Vagina (tissue), 2 donors: ENCODE measurements around the gene ELAVL2. TPM values are rescaled to one million over a fixed set of nuclear protein-coding genes. Genes with fewer than 3 reads are reported as not detected.

Source experiments
- DNase-seq, 2 donors: peaks; one replicate each; pipeline ENCODE4 v3.0.0-alpha.2; 2017; ENCODE audit errors: extremely low spot score in 2 of 2
- H3K27ac ChIP-seq: fragments of 200-600 bp; sonication (generic); one replicate; pipeline ENCODE4 v1.5.1; 2019
- H3K27me3 ChIP-seq: fragments of 200-600 bp; sonication (generic); one replicate; pipeline ENCODE4 v1.5.1; 2019
- H3K36me3 ChIP-seq, 2 donors: fragments of 200-600 bp; sonication (generic); one replicate each; pipeline ENCODE4 v1.5.1; 2017 to 2019
- H3K4me1 ChIP-seq: fragments of 200-600 bp; sonication (generic); one replicate; pipeline ENCODE4 v1.5.1; 2019
- H3K4me3 ChIP-seq, 2 donors: fragments of 200-600 bp; sonication (generic); 1 replicate in 1 of 2; 2 replicates in 1 of 2; pipeline ENCODE4 v1.5.1; 2016 to 2019
- H3K9me3 ChIP-seq: fragments of 200-600 bp; sonication (generic); one replicate; pipeline ENCODE4 v1.5.1; 2019
- CTCF ChIP-seq, 3 experiments: fragments of 450-650 bp in 2 of 3; fragments of 200-600 bp in 1 of 3; sonication (generic) in 1 of 3; IDR thresholded peaks; one replicate each; pipeline ENCODE4 v1.5.1; 2017 to 2019; ENCODE audit warnings: antibody characterized with exemption in 3 of 3, mild to moderate bottlenecking in 2 of 3, moderate library complexity in 2 of 3
- POLR2A ChIP-seq, 2 donors: fragments of 450-650 bp; IDR thresholded peaks; one replicate each; pipeline ENCODE4 v1.6.1; 2017; ENCODE audit warnings: antibody characterized with exemption in 2 of 2, mild to moderate bottlenecking in 2 of 2, moderate library complexity in 2 of 2
- POLR2AphosphoS5 ChIP-seq, 2 donors: sonication (generic); formaldehyde crosslinking; IDR thresholded peaks; one replicate each; pipeline ENCODE4 v1.9.0; 2017; ENCODE audit warnings: antibody characterized with exemption in 2 of 2, mild to moderate bottlenecking in 2 of 2, low read depth in 1 of 2; ENCODE audit not compliant: insufficient read depth in 1 of 2
- intact Hi-C: fragments of 100-400 bp; cut with DNase I; formaldehyde crosslinking; loops from one replicate; pipeline ENCODE4 v1.15.1; 2023
- total RNA-seq: library from RNA; depleted of rRNA; stranded (reverse); fragments of >200 nt; gene quantifications from one replicate; pipeline ENCODE4 v1.2.3, GENCODE V29; 2016

ELAVL2 gene
- total RNA-seq, 1 donor from 2014 or later: 2.2 TPM

- DNase-seq: no peak
- Histone ChIP-seq H3K4me3 (peak overlapping the region; percentile 28 to 36), H3K9me3 (no peaks in the 10 kb centered on the region), H3K36me3 (no peaks in the 10 kb centered on the region), H3K27me3 (peaks cover 13% of the 10 kb centered on the region), H3K27ac (no peak overlapping the region), H3K4me1 (peaks cover 30% of the 10 kb centered on the region)
- intact Hi-C loops: no loop called here
- TF ChIP-seq POLR2A (IDR thresholded peaks at IDR 0.05) (no peak), CTCF (IDR thresholded peaks at IDR 0.05) (no peak), POLR2AphosphoS5 (IDR thresholded peaks at IDR 0.05; ENCODE audit: insufficient read depth in 1 of 2, low read depth in 1 of 2) (no peak)
These were observed 1.8 kb downstream of the ELAVL2 start for GRCh38 chr9:23823986-23824829.

GRCh38 chr9:23823269-23823668 lies 2.8 kb downstream of the ELAVL2 start:
- H3K27ac ChIP-seq: no peak overlapping the region
- no peaks in the 10 kb centered on the region for H3K36me3 ChIP-seq
- TF ChIP-seq POLR2A (IDR thresholded peaks at IDR 0.05) (no peak), POLR2AphosphoS5 (IDR thresholded peaks at IDR 0.05; ENCODE audit: insufficient read depth in 1 of 2, low read depth in 1 of 2) (no peak), CTCF (IDR thresholded peaks at IDR 0.05) (no peak)
- H3K4me1 ChIP-seq: peaks cover 30% of the 10 kb centered on the region
- H3K27me3 ChIP-seq: peaks cover 13% of the 10 kb centered on the region
- H3K4me3 ChIP-seq: no peak overlapping the region
- intact Hi-C loops: no loop called here
- no peaks in the 10 kb centered on the region for H3K9me3 ChIP-seq
- DNase-seq: no peak

- no peaks in the 10 kb centered on the region for H3K9me3 ChIP-seq
- H3K27ac ChIP-seq: no peak overlapping the region
- H3K4me3 ChIP-seq: peak overlapping the region in 1 of 2 donors; percentile 39
- TF ChIP-seq POLR2A (IDR thresholded peaks at IDR 0.05): no peak
- no peak for TF ChIP-seq CTCF (IDR thresholded peaks at IDR 0.05)
- TF ChIP-seq POLR2AphosphoS5 (IDR thresholded peaks at IDR 0.05; ENCODE audit: insufficient read depth in 1 of 2, low read depth in 1 of 2): no peak
- DNase-seq: no peak
- H3K4me1 ChIP-seq: peaks cover 30% of the 10 kb centered on the region
- H3K27me3 ChIP-seq: peaks cover 13% of the 10 kb centered on the region
- intact Hi-C loops: no loop called here
- H3K36me3 ChIP-seq: no peaks in the 10 kb centered on the region
These were observed 3.5 kb downstream of the ELAVL2 start for GRCh38 chr9:23822261-23823169.

GRCh38 chr9:23821375-23822181 lies 4.5 kb downstream of the ELAVL2 start:
- H3K36me3 ChIP-seq: no peaks in the 10 kb centered on the region
- H3K4me3 ChIP-seq: peak overlapping the region; percentile 39 to 43
- H3K9me3 ChIP-seq: no peaks in the 10 kb centered on the region
- intact Hi-C loops: no loop called here
- TF ChIP-seq CTCF (IDR thresholded peaks at IDR 0.05) (no peak), POLR2A (IDR thresholded peaks at IDR 0.05) (no peak), POLR2AphosphoS5 (IDR thresholded peaks at IDR 0.05; ENCODE audit: insufficient read depth in 1 of 2, low read depth in 1 of 2) (no peak)
- no peak overlapping the region for H3K27ac ChIP-seq
- H3K27me3 ChIP-seq: peaks cover 13% of the 10 kb centered on the region
- no peak for DNase-seq
- H3K4me1 ChIP-seq: peaks cover 30% of the 10 kb centered on the region
